ENCODE measurements around the gene SGPP2. TPM values are rescaled to one million over a fixed set of nuclear protein-coding genes. Genes with fewer than 3 reads are reported as not detected.
"Not testable (repeated sequence)": the region's sequence is repeated elsewhere in the genome, so short reads cannot be mapped to it uniquely, and the experiment has no call there.

Gene SGPP2
- polyA plus RNA-seq, 2 donors: 5.5 to 13.9 TPM

- H3K9me3 ChIP-seq (ENCODE audit: control insufficient read depth in 2 of 2, insufficient read depth in 1 of 2, low read depth in 1 of 2, low read length in 1 of 2): no peaks in the 10 kb centered on the region
- no peaks in the 10 kb centered on the region for H3K36me3 ChIP-seq (ENCODE audit: control insufficient read depth in 2 of 2, insufficient read depth in 2 of 2, low read length in 1 of 2)
- H3K4me1 ChIP-seq (ENCODE audit: control insufficient read depth in 2 of 2, insufficient read depth in 2 of 2, low read length in 1 of 2): peaks cover 0 to 2% of the 10 kb centered on the region in 2 donors
- whole genome bisulfite sequencing, 2 donors: 57 to 64% methylated on average over 8 of the region's 8 CpGs
- H3K4me3 ChIP-seq (ENCODE audit: low read depth in 1 of 2, low read length in 2 of 2): no peak overlapping the region
- H3K27me3 ChIP-seq (ENCODE audit: control insufficient read depth in 1 of 2, insufficient read depth in 2 of 2, low read length in 2 of 2): no peaks in the 10 kb centered on the region
- H3K27ac ChIP-seq (ENCODE audit: low read depth in 2 of 2, low read length in 1 of 2): no peak overlapping the region
Observed at GRCh38 chr2:222404151-222404905, 20.0 kb upstream of the SGPP2 start.

DNA sequence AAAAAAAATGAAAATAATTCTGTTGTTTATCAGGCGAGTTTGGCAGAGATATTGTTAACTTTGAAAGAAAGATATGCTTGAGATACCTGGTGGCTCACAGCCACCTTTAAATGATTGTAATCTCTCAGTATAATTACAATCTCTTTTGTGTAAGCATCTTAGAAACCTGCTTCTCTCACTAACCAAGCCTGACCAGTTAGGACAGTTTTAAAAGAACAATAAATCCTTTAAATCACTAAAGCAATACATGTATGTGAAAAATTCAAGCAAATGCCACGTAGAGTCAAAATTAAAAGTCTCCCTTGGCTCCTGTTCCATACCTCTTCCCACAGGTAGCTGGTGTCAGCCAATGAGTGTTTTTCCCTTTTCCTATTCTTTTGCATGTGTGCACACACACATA is 15.7 kb upstream of the SGPP2 start:
- H3K4me3 ChIP-seq (ENCODE audit: low read depth in 1 of 2, low read length in 2 of 2): no peak overlapping the region
- no peak overlapping the region for H3K27ac ChIP-seq (ENCODE audit: low read depth in 2 of 2, low read length in 1 of 2)
- WGBS, 2 donors: 56 to 59% methylated on average over 2 of the region's 2 CpGs
- H3K27me3 ChIP-seq (ENCODE audit: control insufficient read depth in 1 of 2, insufficient read depth in 2 of 2, low read length in 2 of 2): no peaks in the 10 kb centered on the region
- H3K9me3 ChIP-seq (ENCODE audit: control insufficient read depth in 2 of 2, insufficient read depth in 1 of 2, low read depth in 1 of 2, low read length in 1 of 2): no peaks in the 10 kb centered on the region
- H3K4me1 ChIP-seq (ENCODE audit: control insufficient read depth in 2 of 2, insufficient read depth in 2 of 2, low read length in 1 of 2): peaks cover 0 to 2% of the 10 kb centered on the region in 2 donors
- no peaks in the 10 kb centered on the region for H3K36me3 ChIP-seq (ENCODE audit: control insufficient read depth in 2 of 2, insufficient read depth in 2 of 2, low read length in 1 of 2)

DNA sequence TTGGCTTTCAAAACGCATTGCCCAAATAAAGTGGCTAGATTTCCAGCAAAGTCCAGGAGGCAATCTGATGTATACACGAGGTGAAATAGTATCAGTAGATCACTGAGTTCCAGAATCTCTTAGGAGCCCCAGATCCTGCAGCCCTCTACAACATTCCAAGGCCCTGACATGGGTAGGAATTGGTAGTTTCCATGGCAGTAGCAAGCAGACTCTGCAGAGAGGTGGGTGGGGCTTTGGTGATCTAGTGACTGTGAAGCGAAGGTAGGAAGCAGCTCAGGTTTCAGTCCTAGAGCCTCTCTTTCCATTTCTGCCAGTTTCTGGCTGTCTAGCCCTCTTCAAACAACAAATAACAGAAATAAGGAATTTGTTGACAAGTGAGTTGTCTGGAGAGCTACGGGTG is 13.8 kb upstream of the SGPP2 start:
- Histone ChIP-seq H3K9me3 (ENCODE audit: control insufficient read depth in 2 of 2, insufficient read depth in 1 of 2, low read depth in 1 of 2, low read length in 1 of 2) (no peaks in the 10 kb centered on the region), H3K4me3 (ENCODE audit: low read depth in 1 of 2, low read length in 2 of 2) (no peak overlapping the region), H3K27ac (ENCODE audit: low read depth in 2 of 2, low read length in 1 of 2) (peak overlapping the region in 1 of 2 donors; percentile 10), H3K4me1 (ENCODE audit: control insufficient read depth in 2 of 2, insufficient read depth in 2 of 2, low read length in 1 of 2) (peaks cover 0 to 2% of the 10 kb centered on the region in 2 donors), H3K27me3 (ENCODE audit: control insufficient read depth in 1 of 2, insufficient read depth in 2 of 2, low read length in 2 of 2) (no peaks in the 10 kb centered on the region), H3K36me3 (ENCODE audit: control insufficient read depth in 2 of 2, insufficient read depth in 2 of 2, low read length in 1 of 2) (no peaks in the 10 kb centered on the region)
- 72 to 75% methylated on average over 4 of the region's 4 CpGs for WGBS, 2 donors

- H3K27me3 ChIP-seq (ENCODE audit: control insufficient read depth in 1 of 2, insufficient read depth in 2 of 2, low read length in 2 of 2); H3K36me3 ChIP-seq (ENCODE audit: control insufficient read depth in 2 of 2, insufficient read depth in 2 of 2, low read length in 1 of 2); H3K4me3 ChIP-seq (ENCODE audit: low read depth in 1 of 2, low read length in 2 of 2); H3K4me1 ChIP-seq (ENCODE audit: control insufficient read depth in 2 of 2, insufficient read depth in 2 of 2, low read length in 1 of 2); H3K9me3 ChIP-seq (ENCODE audit: control insufficient read depth in 2 of 2, insufficient read depth in 1 of 2, low read depth in 1 of 2, low read length in 1 of 2); H3K27ac ChIP-seq (ENCODE audit: low read depth in 2 of 2, low read length in 1 of 2): not testable (repeated sequence)
- WGBS, 2 donors: 87 to 90% methylated on average over 2 of the region's 2 CpGs
Observed at GRCh38 chr2:222412334-222412733, 12.0 kb upstream of the SGPP2 start.

DNA sequence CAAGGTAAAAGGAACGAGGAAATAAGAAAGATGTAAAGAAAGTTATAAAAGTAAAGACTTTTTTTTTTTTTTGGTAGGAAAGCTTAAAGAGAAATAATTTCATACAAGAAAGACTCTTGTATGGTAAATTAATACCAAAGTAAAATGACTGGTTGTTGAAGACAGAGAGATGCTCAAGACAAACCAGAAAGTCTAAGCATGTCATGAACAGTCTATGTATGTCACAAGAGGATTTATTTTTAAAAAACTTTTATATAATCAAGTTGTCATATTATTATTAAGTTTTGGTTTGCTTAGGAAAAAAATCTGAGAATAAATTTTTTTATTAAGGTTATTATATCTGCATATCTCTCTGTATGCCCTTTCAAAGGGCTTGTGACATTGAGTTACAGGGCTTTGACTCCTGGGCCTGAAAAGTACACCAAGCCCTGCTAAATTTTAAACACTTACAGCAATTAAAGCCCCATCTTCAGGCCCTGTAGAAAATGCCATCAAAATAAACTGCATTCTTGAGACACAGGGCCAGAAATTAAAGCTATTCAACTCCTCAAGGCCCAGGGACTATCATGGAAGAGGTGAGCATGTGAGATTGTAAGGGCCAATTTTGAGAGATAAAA is 10.9 kb upstream of the SGPP2 start:
- H3K4me3 ChIP-seq (ENCODE audit: low read depth in 1 of 2, low read length in 2 of 2): no peak overlapping the region
- no peak overlapping the region for H3K27ac ChIP-seq (ENCODE audit: low read depth in 2 of 2, low read length in 1 of 2)
- no peaks in the 10 kb centered on the region for H3K27me3 ChIP-seq (ENCODE audit: control insufficient read depth in 1 of 2, insufficient read depth in 2 of 2, low read length in 2 of 2)
- no peaks in the 10 kb centered on the region for H3K9me3 ChIP-seq (ENCODE audit: control insufficient read depth in 2 of 2, insufficient read depth in 1 of 2, low read depth in 1 of 2, low read length in 1 of 2)
- WGBS, 2 donors: 78 to 84% methylated on average over 1 of the region's 1 CpG
- no peaks in the 10 kb centered on the region for H3K36me3 ChIP-seq (ENCODE audit: control insufficient read depth in 2 of 2, insufficient read depth in 2 of 2, low read length in 1 of 2)
- H3K4me1 ChIP-seq (ENCODE audit: control insufficient read depth in 2 of 2, insufficient read depth in 2 of 2, low read length in 1 of 2): peaks cover 0 to under 1% of the 10 kb centered on the region in 2 donors

DNA sequence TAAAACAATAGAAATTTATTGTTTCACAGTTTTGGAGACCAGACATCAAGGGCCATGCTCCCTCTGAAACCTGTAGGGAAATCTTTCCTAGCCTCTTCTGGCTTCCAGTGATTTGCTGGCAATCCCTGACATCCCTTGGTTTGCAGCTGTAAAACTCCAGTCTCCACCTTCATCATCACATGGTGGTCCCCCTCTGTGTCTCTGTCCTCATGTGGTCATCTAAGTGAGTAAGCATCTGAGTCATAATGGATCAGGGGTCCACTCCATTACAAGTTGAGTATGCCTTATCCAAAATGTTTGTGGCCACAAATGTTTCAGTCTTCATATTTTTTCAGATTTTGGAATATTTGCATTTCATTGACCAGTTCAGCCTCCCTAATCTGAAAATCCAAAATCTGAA is 5.6 kb upstream of the SGPP2 start:
- H3K27ac ChIP-seq (ENCODE audit: low read depth in 2 of 2, low read length in 1 of 2): no peak overlapping the region
- no peak overlapping the region for H3K4me3 ChIP-seq (ENCODE audit: low read depth in 1 of 2, low read length in 2 of 2)
- peaks cover 0 to 3% of the 10 kb centered on the region in 2 donors for H3K27me3 ChIP-seq (ENCODE audit: control insufficient read depth in 1 of 2, insufficient read depth in 2 of 2, low read length in 2 of 2)
- no peaks in the 10 kb centered on the region for H3K36me3 ChIP-seq (ENCODE audit: control insufficient read depth in 2 of 2, insufficient read depth in 2 of 2, low read length in 1 of 2)
- peaks cover 0 to under 1% of the 10 kb centered on the region in 2 donors for H3K4me1 ChIP-seq (ENCODE audit: control insufficient read depth in 2 of 2, insufficient read depth in 2 of 2, low read length in 1 of 2)
- H3K9me3 ChIP-seq (ENCODE audit: control insufficient read depth in 2 of 2, insufficient read depth in 1 of 2, low read depth in 1 of 2, low read length in 1 of 2): no peaks in the 10 kb centered on the region

DNA sequence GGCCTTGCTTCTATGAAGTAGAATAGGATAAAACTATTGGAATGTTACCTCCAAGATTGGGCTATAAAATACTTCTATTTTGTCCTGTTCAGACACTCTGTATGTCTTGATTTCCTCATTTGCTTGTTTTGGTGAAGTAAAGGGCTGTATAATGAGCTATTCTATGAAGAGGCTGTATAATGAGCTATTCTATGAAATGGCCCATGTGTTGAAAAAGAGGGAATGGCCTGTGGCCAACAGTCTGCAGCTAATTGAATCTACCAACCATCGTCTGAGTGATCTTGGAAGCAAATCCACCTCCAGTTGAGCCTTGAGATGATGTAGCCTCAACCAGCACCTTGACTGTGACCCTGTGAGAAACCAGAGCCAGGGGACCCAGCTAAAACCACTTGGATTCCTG is 3.8 kb upstream of the SGPP2 start:
- H3K4me1 ChIP-seq (ENCODE audit: control insufficient read depth in 2 of 2, insufficient read depth in 2 of 2, low read length in 1 of 2): peaks cover 3 to 7% of the 10 kb centered on the region in 2 donors
- no peak overlapping the region for H3K4me3 ChIP-seq (ENCODE audit: low read depth in 1 of 2, low read length in 2 of 2)
- H3K27ac ChIP-seq (ENCODE audit: low read depth in 2 of 2, low read length in 1 of 2): no peak overlapping the region
- H3K36me3 ChIP-seq (ENCODE audit: control insufficient read depth in 2 of 2, insufficient read depth in 2 of 2, low read length in 1 of 2): no peaks in the 10 kb centered on the region
- H3K27me3 ChIP-seq (ENCODE audit: control insufficient read depth in 1 of 2, insufficient read depth in 2 of 2, low read length in 2 of 2): peaks cover 0 to 3% of the 10 kb centered on the region in 2 donors
- WGBS, 2 donors: 66 to 69% methylated on average over 1 of the region's 1 CpG
- no peaks in the 10 kb centered on the region for H3K9me3 ChIP-seq (ENCODE audit: control insufficient read depth in 2 of 2, insufficient read depth in 1 of 2, low read depth in 1 of 2, low read length in 1 of 2)

DNA sequence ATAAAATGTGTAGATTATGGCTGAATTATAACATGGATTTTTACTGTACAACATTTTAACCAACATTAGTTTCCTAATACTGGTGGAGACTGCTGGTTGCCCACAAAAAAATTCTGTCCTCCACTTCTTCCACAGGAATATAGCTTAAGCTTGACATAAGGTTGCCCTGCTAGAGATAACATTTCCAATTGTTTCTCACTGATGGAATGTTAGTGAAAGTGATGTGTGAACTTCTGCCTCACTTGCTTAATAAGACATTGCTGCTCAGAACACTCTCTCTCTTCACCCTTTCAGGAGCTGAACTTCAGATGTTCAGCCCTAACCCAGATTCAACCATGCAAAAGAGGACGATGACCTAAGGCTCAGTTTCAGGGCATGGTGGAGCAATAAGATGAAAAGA is 2.7 kb upstream of the SGPP2 start:
- Histone ChIP-seq H3K36me3 (ENCODE audit: control insufficient read depth in 2 of 2, insufficient read depth in 2 of 2, low read length in 1 of 2) (no peaks in the 10 kb centered on the region), H3K27ac (ENCODE audit: low read depth in 2 of 2, low read length in 1 of 2) (no peak overlapping the region), H3K4me3 (ENCODE audit: low read depth in 1 of 2, low read length in 2 of 2) (no peak overlapping the region), H3K27me3 (ENCODE audit: control insufficient read depth in 1 of 2, insufficient read depth in 2 of 2, low read length in 2 of 2) (peaks cover 0 to 3% of the 10 kb centered on the region in 2 donors), H3K4me1 (ENCODE audit: control insufficient read depth in 2 of 2, insufficient read depth in 2 of 2, low read length in 1 of 2) (peaks cover 3 to 8% of the 10 kb centered on the region in 2 donors), H3K9me3 (ENCODE audit: control insufficient read depth in 2 of 2, insufficient read depth in 1 of 2, low read depth in 1 of 2, low read length in 1 of 2) (no peaks in the 10 kb centered on the region)
- 83 to 84% methylated on average over 1 of the region's 1 CpG for WGBS, 2 donors

DNA sequence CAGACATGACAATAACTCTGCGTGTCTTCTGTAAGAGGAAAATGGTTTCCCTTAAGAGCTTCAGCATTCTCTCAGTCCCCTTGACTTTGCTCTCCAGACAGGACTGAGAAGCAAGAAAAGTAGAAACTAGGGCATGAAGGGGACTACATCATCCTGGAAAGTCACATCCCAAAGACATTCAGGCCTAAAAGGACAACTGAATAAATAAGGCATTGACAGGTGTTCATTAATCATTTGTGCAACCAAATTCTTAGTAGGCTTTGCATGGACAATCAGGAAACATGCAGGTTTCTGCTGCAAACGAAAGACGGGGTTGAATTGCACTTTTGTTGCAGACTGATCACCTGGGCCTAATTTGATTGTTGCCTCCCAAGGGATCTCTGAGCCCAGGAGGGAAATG is 1.2 kb upstream of the SGPP2 start:
- H3K27ac ChIP-seq (ENCODE audit: low read depth in 2 of 2, low read length in 1 of 2): no peak overlapping the region
- WGBS, 2 donors: 52 to 55% methylated on average over 3 of the region's 3 CpGs
- H3K27me3 ChIP-seq (ENCODE audit: control insufficient read depth in 1 of 2, insufficient read depth in 2 of 2, low read length in 2 of 2): peaks cover 0 to 3% of the 10 kb centered on the region in 2 donors
- no peaks in the 10 kb centered on the region for H3K36me3 ChIP-seq (ENCODE audit: control insufficient read depth in 2 of 2, insufficient read depth in 2 of 2, low read length in 1 of 2)
- no peak overlapping the region for H3K4me3 ChIP-seq (ENCODE audit: low read depth in 1 of 2, low read length in 2 of 2)
- H3K9me3 ChIP-seq (ENCODE audit: control insufficient read depth in 2 of 2, insufficient read depth in 1 of 2, low read depth in 1 of 2, low read length in 1 of 2): no peaks in the 10 kb centered on the region
- H3K4me1 ChIP-seq (ENCODE audit: control insufficient read depth in 2 of 2, insufficient read depth in 2 of 2, low read length in 1 of 2): peaks cover 3 to 10% of the 10 kb centered on the region in 2 donors
